IMR-90 (cell line): ENCODE data around the gene ATP1A3. TPM values are rescaled to one million over a fixed set of nuclear protein-coding genes. Genes with fewer than 3 reads are reported as not detected.

Experiments used
- ATAC-seq: fragments of 200-7000 bp; cut with Tn5 transposase; 2 replicates; pipeline ENCODE4 v1.9.1; 2020; ENCODE audit warnings: low read depth, mild to moderate bottlenecking, moderate library complexity
- BruUV-seq: library from RNA; stranded (reverse); fragments of 400-500 nt; replicated peaks from 2 replicates; lab custom pipeline; 2021; lab: Mats Ljungman, UMichigan
- CTCF ChIA-PET: fragments of 300-600 bp; formaldehyde crosslinking; extraction: SDS; loops from one replicate; lab custom pipeline; 2021; ENCODE audit warnings: antibody characterized with exemption; lab: Yijun Ruan, JAX
- POLR2A ChIA-PET: fragments of 300-600 bp; sonication (Branson Sonifier 250); formaldehyde crosslinking; loops from one replicate; lab custom pipeline; 2022; ENCODE audit warnings: antibody characterized with exemption; ENCODE audit not compliant: unreplicated experiment; lab: Charles Lee
- DNase-seq: peaks from one replicate; pipeline ENCODE4 v3.0.0; 2013
- H2AFZ ChIP-seq: replicated peaks from 2 replicates; pipeline ENCODE3; 2013; ENCODE audit warnings: low read length, mild to moderate bottlenecking; ENCODE audit not compliant: poor library complexity
- H2AK5ac ChIP-seq: 2 replicates; pipeline ENCODE4 v1.6.1; 2013; ENCODE audit warnings: low read depth, low read length, inconsistent platforms
- H2AK9ac ChIP-seq: replicated peaks from 2 replicates; pipeline ENCODE3; 2013; ENCODE audit warnings: mild to moderate bottlenecking, low read depth, low read length, moderate library complexity; ENCODE audit not compliant: poor library complexity
- H2BK120ac ChIP-seq: 2 replicates; pipeline ENCODE4 v1.6.1; 2013; ENCODE audit warnings: low read depth, low read length, inconsistent platforms
- H2BK15ac ChIP-seq: 3 replicates; pipeline ENCODE4 v1.6.1; 2013; ENCODE audit warnings: low read depth, low read length, inconsistent platforms
- H2BK20ac ChIP-seq: 2 replicates; pipeline ENCODE4 v1.6.1; 2013; ENCODE audit warnings: low read depth, mild to moderate bottlenecking, inconsistent platforms, low read length, moderate library complexity
- H2BK5ac ChIP-seq: 2 replicates; pipeline ENCODE4 v1.6.1; 2013; ENCODE audit warnings: mild to moderate bottlenecking, low read depth, low read length, inconsistent platforms; ENCODE audit not compliant: poor library complexity, severe bottlenecking
- H3K14ac ChIP-seq: replicated peaks from 2 replicates; pipeline ENCODE4 v1.6.1; 2013; ENCODE audit warnings: low read depth, low read length, inconsistent platforms
- H3K18ac ChIP-seq: 2 replicates; pipeline ENCODE4 v1.6.1; 2013; ENCODE audit warnings: low read depth, low read length, control low read depth
- H3K23ac ChIP-seq: 2 replicates; pipeline ENCODE4 v1.6.1; 2013; ENCODE audit warnings: low read depth, low read length, inconsistent platforms
- H3K27ac ChIP-seq: 2 replicates; pipeline ENCODE4 v1.5.1; 2013; ENCODE audit warnings: mild to moderate bottlenecking, control low read depth, low read length; ENCODE audit not compliant: insufficient read depth
- H3K27me3 ChIP-seq: 2 replicates; pipeline ENCODE4 v1.6.1; 2013; ENCODE audit warnings: low read length; ENCODE audit not compliant: control insufficient read depth, insufficient read depth
- H3K36me3 ChIP-seq: 2 replicates; pipeline ENCODE4 v1.6.1; 2013; ENCODE audit warnings: low read length, mixed read lengths; ENCODE audit not compliant: control insufficient read depth, insufficient read depth
- H3K4ac ChIP-seq: 2 replicates; pipeline ENCODE4 v1.6.1; 2013; ENCODE audit warnings: low read depth, low read length, inconsistent platforms
- H3K4me1 ChIP-seq: 2 replicates; pipeline ENCODE4 v1.6.1; 2013; ENCODE audit warnings: low read length, mixed read lengths; ENCODE audit not compliant: control insufficient read depth, insufficient read depth
- H3K4me2 ChIP-seq: 2 replicates; pipeline ENCODE4 v1.6.1; 2013; ENCODE audit warnings: low read depth, mild to moderate bottlenecking, control low read depth, low read length, moderate library complexity
- H3K4me3 ChIP-seq: 2 replicates; pipeline ENCODE4 v1.5.1; 2013; ENCODE audit warnings: low read depth, mild to moderate bottlenecking, control low read depth, low read length, moderate library complexity; ENCODE audit not compliant: insufficient read depth
- H3K56ac ChIP-seq: 2 replicates; pipeline ENCODE4 v1.6.1; 2013; ENCODE audit warnings: low read length, inconsistent platforms; ENCODE audit not compliant: insufficient read depth; ENCODE audit errors: extremely low read depth
- H3K79me1 ChIP-seq, 2 experiments: 2 replicates each; pipeline ENCODE4 v1.6.1; 2013; ENCODE audit warnings: low read length in 2 of 2, inconsistent platforms in 1 of 2, low read depth in 1 of 2
- H3K9ac ChIP-seq: 2 replicates; pipeline ENCODE4 v1.6.1; 2013; ENCODE audit warnings: low read depth, low read length, control low read depth
- H3K9me1 ChIP-seq: 2 replicates; pipeline ENCODE4 v1.6.1; 2013; ENCODE audit warnings: low read length, inconsistent platforms; ENCODE audit not compliant: insufficient read depth
- H3K9me3 ChIP-seq: 2 replicates; pipeline ENCODE4 v1.6.1; 2013; ENCODE audit warnings: low read length; ENCODE audit not compliant: control insufficient read depth, insufficient read depth
- H4K20me1 ChIP-seq: 2 replicates; pipeline ENCODE4 v1.6.1; 2013; ENCODE audit warnings: low read length, inconsistent platforms; ENCODE audit not compliant: insufficient read depth
- H4K5ac ChIP-seq: 2 replicates; pipeline ENCODE4 v1.6.1; 2013; ENCODE audit warnings: mild to moderate bottlenecking, low read depth, low read length, control low read depth
- H4K8ac ChIP-seq, 2 experiments: 2 replicates each; pipeline ENCODE4 v1.6.1; 2013; ENCODE audit warnings: low read depth in 2 of 2, low read length in 2 of 2, control low read depth in 1 of 2, inconsistent platforms in 1 of 2
- H4K91ac ChIP-seq: 2 replicates; pipeline ENCODE4 v1.6.1; 2013; ENCODE audit warnings: low read depth, low read length, inconsistent platforms; ENCODE audit not compliant: insufficient read depth
- CEBPB ChIP-seq: IDR thresholded peaks from 2 replicates; pipeline ENCODE4 v1.6.1; 2012; ENCODE audit warnings: low read depth, low read length, improper control_type of control experiment
- FOS ChIP-seq: fragments of 150-350 bp; IDR thresholded peaks from 2 replicates; pipeline ENCODE4 v1.6.1; 2016; ENCODE audit warnings: low read depth, low read length
- MAFK ChIP-seq: IDR thresholded peaks from 2 replicates; pipeline ENCODE4 v1.6.1; 2012; ENCODE audit warnings: low read depth, low read length, improper control_type of control experiment
- MAZ ChIP-seq: IDR thresholded peaks from 2 replicates; pipeline ENCODE4 v1.6.1; 2012; ENCODE audit warnings: low read depth, mild to moderate bottlenecking, low read length, improper control_type of control experiment, moderate library complexity, borderline replicate concordance
- SMC3 ChIP-seq: fragments of 150-350 bp; IDR thresholded peaks from 2 replicates; pipeline ENCODE4 v1.6.1; 2016; ENCODE audit warnings: low read depth, mild to moderate bottlenecking, antibody characterized with exemption, low read length, moderate library complexity
- WGBS, 2 experiments: methylation state at CpG; one replicate each; pipeline versions ENCODE4 v1.1.5 to v1.1.7; 2013; ENCODE audit warnings: missing lambda C conversion rate in 2 of 2; ENCODE audit not compliant: insufficient read length in 1 of 2; ENCODE audit errors: extremely low coverage in 2 of 2; 5-methylcytosine and 5-hydroxymethylcytosine counted together
- dilution Hi-C: fragments of 300-500 bp; cut with HindIII; formaldehyde crosslinking; loops from one replicate; pipeline ENCODE4 v1.14.3; 2018; ENCODE audit warnings: low sequenced_read_pairs; ENCODE audit not compliant: unreplicated experiment
- in situ Hi-C: fragments of 300-500 bp; cut with MboI; formaldehyde crosslinking; loops from 3 replicates; pipeline ENCODE4 v1.14.3; 2019; ENCODE audit warnings: low sequenced_read_pairs, inconsistent platforms, mixed read lengths
- intact Hi-C: fragments of 100-400 bp; cut with micrococcal nuclease; formaldehyde crosslinking; loops from 2 replicates; pipeline ENCODE4 v1.10.0; 2022
- polyA plus RNA-seq, 3 experiments: library from polyadenylated mRNA; depleted of rRNA; stranded (reverse); fragments of >200 nt; gene quantifications; 2 replicates each; pipeline ENCODE4 v1.2.3, GENCODE V29; 2012; ENCODE audit warnings: low replicate concordance in 1 of 3
- total RNA-seq: library from RNA; depleted of rRNA; stranded (reverse); fragments of >200 nt; gene quantifications from 2 replicates; pipeline ENCODE4 v1.2.3, GENCODE V29; 2012
- TF ChIP-seq, protein P1 (sequence below): fragments of 150-350 bp; IDR thresholded peaks from 2 replicates; pipeline ENCODE4 v1.6.1; 2016; ENCODE audit warnings: low read depth, mild to moderate bottlenecking, low read length, moderate library complexity, borderline replicate concordance
- TF ChIP-seq, protein P2 (sequence below): fragments of 150-350 bp; IDR thresholded peaks from 2 replicates; pipeline ENCODE4 v1.6.1; 2017; ENCODE audit warnings: mild to moderate bottlenecking, antibody characterized with exemption, low read length, low read depth

Gene ATP1A3
- total and polyA plus RNA-seq, 2 of the 4 experiments (the other 2 are of a cell fraction) = under 0.01 to 0.12 TPM

DNA sequence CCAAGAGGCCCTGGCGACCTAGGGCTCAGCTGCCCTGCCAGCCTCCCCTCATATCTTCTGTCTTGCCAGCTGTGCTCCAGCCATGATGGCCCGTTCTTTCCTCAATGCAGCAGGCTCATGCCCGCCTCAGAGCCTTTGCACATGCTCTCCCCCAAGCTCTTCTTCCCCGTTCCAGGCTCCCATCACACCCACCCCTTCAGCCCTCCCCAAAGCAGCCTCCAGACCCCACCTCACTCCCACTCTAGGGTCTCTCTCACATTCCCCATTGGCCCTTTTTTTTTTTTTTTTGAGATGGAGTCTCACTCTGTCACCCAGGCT, 29.9 kb upstream of the ATP1A3 start:
- H3K4ac ChIP-seq = no peak overlapping the region
- intact Hi-C loops (no loop called here), in situ Hi-C loops (no loop called here), dilution Hi-C loops (no loop called here)
- POLR2A ChIA-PET = no interaction called here
- no peak overlapping the region for H3K4me2 ChIP-seq
- no peak overlapping the region for H4K91ac ChIP-seq
- H2BK20ac ChIP-seq = no peak overlapping the region
- no peaks in the 10 kb centered on the region for H3K9me1 ChIP-seq
- H3K9me3 ChIP-seq = no peaks in the 10 kb centered on the region
- ATAC-seq (no peak), DNase-seq (no peak)
- TF ChIP-seq MAFK (no peak), MAZ (no peak), FOS (no peak), CEBPB (no peak), SMC3 (no peak)
- TF ChIP-seq, protein P1, sequence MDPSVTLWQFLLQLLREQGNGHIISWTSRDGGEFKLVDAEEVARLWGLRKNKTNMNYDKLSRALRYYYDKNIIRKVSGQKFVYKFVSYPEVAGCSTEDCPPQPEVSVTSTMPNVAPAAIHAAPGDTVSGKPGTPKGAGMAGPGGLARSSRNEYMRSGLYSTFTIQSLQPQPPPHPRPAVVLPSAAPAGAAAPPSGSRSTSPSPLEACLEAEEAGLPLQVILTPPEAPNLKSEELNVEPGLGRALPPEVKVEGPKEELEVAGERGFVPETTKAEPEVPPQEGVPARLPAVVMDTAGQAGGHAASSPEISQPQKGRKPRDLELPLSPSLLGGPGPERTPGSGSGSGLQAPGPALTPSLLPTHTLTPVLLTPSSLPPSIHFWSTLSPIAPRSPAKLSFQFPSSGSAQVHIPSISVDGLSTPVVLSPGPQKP = no peak
- TF ChIP-seq, protein P2, sequence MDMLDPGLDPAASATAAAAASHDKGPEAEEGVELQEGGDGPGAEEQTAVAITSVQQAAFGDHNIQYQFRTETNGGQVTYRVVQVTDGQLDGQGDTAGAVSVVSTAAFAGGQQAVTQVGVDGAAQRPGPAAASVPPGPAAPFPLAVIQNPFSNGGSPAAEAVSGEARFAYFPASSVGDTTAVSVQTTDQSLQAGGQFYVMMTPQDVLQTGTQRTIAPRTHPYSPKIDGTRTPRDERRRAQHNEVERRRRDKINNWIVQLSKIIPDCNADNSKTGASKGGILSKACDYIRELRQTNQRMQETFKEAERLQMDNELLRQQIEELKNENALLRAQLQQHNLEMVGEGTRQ = no peak
- no peak overlapping the region for H3K23ac ChIP-seq
- BruUV-seq = no TSS peak
- no peak overlapping the region for H2BK5ac ChIP-seq
- no peak overlapping the region for H2BK120ac ChIP-seq
- no peaks in the 10 kb centered on the region for H3K36me3 ChIP-seq
- no peak overlapping the region for H3K27ac ChIP-seq
- no peak overlapping the region for H2AK5ac ChIP-seq
- H4K8ac ChIP-seq = no peak overlapping the region
- no peak overlapping the region for H3K4me3 ChIP-seq
- no peak overlapping the region for H3K9ac ChIP-seq
- 50% methylated on average over 2 of the region's 4 CpGs; no CpG with 5 or more reads in 1 of the 2 experiments for WGBS, 2 experiments
- no peak overlapping the region for H2AFZ ChIP-seq
- no peaks in the 10 kb centered on the region for H3K79me1 ChIP-seq
- peaks cover 13% of the 10 kb centered on the region for H3K4me1 ChIP-seq
- no peak overlapping the region for H2AK9ac ChIP-seq
- no peaks in the 10 kb centered on the region for H4K20me1 ChIP-seq
- H2BK15ac ChIP-seq = no peak overlapping the region
- peaks cover 13% of the 10 kb centered on the region for H3K27me3 ChIP-seq
- H3K18ac ChIP-seq = no peak overlapping the region
- no peak overlapping the region for H3K14ac ChIP-seq
- CTCF ChIA-PET = interaction anchor here (0.7 kb wide), 1 partner anchor 12 kb away, joined by 3 read pairs; no protein-coding TSS in a partner anchor
- no peak overlapping the region for H4K5ac ChIP-seq
- no peak overlapping the region for H3K56ac ChIP-seq
